Measurements from ENCODE around the gene GPR151.
A peak's percentile ranks its signal among the peaks of the same experiment; 100 is the strongest.
"Not testable (repeated sequence)": the region's sequence is repeated elsewhere in the genome, so short reads cannot be mapped to it uniquely, and the experiment has no call there.

Gene GPR151

DNA sequence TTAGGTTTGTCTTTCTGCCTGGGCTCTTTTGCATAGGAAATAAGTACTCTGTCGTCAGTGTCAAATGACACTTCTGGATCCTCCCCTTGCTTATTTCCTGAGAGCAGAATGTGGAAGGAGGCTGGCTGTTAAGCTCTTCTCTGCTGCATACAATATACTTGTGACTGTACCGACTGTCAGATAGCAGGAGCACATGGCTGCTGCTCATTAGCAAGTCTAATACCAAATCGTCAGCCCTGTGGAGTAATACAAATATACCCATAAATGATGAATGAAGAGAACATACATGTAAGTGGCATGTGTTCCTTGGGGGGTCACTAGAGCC is at the start of gene GPR151:
Gene GPR151 (minus strand): TSS at position 40 of the 325 bp plus-strand sequence. CDS start 77 bp downstream, outside the sequence.
- DNase-seq: no peak

DNA sequence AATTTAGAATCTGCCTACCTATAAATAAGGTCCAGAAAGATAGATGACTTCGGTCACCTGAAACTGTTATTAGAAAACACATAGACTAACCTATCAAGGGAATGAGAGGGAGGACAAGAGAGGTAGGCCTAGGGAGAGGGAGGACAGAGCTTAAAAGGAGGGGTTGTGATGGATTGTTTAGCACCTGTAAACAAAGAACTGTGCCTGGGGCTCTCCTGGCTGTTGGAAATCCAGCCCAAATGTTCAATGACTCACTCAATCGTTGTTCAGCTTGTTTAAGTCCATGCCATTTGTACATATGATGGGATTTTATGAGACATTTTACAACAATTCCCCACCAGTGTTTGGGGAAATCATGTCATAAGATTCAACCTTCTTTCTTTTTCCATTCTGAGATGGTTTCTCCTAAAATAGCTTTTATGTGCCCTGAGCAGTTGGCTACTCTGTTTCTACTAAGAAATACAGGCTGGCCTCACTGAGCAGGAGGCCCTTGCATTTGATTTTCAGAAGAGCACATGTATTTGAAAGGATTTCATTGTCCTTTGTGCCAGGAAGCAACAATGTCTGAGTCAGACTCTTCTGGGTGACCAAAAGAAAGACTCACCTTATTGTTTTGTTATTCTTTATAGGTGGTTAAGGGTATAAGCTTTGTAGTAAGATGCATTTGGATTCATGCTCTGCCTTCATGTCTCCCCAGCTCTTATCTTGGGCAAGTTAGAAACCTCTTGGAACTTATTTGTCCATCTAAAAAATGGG is 48.2 kb upstream of the GPR151 start:
- no peak for DNase-seq

DNA sequence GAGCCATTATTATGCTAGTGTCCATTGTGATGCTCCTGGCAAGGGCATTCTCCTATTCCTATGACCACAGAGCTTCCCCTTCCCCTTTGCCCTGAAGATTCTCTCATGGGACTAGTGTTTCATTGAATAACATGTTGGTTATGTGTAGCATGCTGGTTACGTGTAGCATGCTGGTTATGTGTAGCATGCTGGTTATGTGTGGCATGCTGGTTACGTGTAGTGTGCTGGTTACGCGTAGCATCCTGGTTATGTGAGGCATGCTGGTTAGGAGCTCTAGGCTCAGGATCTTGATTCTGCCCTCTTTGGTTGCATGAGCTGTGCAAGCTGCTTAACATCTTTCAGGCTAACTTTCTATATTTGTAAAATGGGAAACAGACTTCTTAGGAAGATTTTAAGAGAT is 46.5 kb upstream of the GPR151 start:
- no peak for DNase-seq

DNA sequence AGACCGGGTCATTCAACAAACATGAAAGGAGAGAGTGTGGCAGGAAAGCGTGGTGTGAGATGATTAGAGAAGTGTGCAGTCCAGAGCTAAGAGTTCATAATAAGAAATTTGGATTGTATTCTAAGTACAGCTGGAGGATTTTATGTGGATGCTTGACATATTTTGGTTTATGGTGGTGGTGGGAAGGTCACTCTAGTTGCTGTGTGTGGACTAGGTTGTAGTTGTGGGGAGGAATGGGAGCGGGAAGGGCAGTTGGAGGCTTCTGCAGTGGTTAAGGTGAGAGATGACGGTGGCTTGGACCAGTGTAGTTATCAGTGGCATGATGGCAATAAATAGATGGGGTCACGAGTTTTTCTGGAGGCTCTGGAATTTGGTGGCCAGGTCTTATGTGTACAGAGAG is 45.7 kb upstream of the GPR151 start:
- no peak for DNase-seq

DNA sequence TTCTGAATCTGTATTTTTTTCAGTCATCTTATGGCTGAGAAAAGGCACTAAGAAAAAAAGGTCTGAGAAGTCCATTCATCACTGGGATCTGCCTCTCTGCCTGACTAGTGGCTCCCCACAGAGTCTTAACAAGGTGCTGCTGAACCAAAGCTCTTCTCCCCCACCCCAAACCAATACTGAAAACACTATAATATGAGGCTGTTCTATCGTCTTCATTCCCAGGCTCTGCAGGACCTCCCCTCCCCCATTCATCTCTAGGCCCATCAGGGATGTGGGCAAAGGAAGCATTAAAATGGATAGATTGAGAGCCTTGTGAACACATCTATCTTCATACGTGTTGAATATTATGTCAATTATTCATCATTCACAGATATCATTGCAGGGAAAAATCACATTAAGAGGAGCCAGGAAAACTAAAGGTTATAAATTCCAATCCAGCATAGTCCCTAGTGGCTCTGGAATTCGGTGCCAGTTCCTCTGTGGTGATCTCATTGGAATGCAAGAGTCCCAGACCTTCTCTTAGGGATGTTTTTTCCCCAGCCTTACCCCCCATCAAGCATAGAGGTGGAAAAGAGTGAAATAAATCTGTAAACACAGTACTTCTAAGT is 44.3 kb upstream of the GPR151 start:
- DNase-seq: no peak

DNA sequence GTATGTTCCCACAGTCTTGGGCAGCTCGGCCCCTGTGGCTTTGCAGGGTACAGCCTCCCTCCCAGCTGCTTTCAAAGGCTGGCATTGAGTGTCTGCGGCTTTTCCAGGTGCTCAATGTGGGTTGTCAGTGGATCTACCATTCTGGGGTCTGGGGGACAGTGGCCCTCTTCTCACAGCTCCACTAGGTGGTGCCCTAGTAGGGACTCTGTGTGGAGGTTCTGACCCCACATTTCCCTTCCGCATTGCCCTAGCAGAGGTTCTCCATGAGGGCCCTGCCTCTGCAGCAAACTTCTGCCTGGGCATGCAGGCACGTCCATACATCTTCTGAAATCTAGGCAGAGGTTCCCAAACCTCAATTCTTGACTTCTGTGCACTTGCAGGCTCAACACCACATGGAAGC is 40.9 kb upstream of the GPR151 start:
- not testable (repeated sequence) for DNase-seq

GRCh38 chr5:146553446-146553845 is 37.5 kb upstream of the GPR151 start:
- no peak for DNase-seq

DNA sequence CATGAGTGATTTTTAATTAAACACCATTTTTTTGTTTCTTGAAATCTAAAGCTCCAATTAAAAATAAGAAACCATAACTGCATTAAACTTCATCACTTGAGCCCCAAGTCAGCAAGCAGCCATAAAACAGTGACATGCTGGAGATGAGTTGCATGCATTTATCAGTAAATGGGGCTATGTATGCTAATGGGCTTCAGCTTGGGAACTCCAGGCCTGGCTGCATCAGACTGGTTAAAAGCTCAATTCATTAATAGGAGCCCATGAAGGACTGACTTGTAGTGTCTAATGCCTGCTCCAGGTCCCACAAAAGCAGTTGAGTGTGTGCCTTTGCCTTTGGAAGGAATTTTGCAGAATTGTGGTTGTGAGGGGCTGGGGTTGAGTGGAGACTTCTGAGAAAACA is 33.6 kb upstream of the GPR151 start:
- DNase-seq: no peak

DNA sequence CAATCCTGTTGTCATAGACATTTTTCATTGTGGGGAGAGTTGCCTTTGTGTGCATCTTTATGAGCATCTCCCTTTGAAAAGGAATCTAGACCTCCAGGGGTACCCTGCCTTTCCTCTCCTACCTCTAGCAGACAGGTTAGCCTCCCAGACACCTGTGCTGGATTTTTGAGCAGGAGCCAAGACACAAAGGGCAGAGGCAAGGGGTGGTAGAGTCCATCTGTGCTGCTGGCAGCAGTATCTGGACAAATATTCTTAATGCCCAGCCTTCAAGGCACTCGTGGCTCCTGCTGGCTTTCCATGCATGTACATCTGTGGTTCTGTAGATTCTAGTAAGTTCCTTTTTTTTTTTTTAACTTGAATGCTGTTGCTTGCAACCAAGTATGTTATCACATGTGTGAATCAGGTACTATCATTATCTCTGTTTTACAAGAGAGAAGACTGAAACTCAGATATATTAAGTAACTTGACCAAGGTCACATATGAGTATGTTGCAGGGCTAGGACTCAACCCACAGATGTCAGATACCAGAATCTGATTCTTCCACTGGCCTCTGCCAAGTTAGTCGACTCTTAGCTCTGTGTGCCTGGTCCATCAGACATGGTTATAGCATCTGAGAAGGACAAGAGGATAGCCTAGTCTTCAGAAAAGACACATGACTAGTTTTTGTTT is 32.9 kb upstream of the GPR151 start:
- no peak for DNase-seq

DNA sequence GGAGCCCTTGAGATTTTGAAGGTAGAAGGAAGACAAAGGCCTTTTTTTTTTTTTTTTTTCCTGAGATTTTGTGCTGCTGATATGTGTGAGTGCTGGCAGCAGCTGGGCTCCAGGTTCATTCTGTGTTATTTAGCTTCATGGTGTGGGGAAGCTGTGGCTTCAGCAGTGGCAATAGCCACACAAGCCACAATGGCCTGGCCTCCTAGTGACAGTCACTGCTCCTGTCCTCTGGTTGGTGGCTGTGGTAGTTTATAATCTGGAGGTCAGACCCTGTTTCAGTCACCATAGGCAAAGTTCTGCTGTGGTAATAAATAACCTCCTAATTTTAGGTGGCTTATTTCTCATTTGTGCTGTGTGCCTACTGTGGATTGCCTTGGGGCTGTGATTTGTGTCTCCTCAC is 28.2 kb upstream of the GPR151 start:
- no peak for DNase-seq

DNA sequence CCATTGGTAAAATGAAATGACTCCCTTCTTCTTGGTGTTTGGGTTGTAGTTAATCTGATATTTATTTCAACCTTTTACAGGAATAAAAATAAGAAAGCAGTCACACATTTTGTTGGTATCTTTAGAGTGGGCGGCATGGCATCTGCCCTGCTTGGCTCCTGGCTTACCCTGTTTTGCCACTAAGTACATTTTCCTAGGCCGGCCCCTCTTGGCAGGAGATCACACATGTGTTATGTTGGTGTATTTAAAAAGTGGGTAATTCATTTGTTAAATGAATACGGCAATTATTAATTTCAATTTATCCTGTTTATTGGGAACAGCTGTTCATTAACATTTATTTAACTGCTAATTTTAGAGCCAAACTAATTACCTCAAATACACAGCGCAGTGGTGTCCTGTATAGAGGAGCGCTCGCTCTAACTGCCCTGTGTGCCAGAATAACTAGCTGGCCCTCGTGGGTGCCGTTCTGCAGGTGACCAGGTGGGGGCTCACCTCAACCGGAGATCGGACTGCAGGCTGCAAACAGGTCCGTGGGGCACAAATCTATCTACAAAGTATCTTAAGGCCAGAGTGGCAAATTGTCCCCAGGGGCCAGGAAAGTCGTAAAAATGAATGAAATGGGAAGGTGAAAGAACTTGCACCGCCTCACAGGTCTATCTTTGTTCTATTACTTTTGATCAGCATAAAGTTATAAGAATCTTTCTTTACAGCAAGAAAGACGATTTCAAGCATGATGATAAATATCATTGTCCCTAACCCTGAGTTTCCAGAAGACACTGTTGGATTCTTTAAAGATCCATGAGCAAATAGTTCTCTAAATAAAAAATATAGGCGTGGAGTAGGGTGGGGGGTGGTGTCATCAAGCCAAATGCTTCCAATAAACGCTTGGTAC is 26.2 kb upstream of the GPR151 start:
- peak; percentile 47 to 66 for DNase-seq

DNA sequence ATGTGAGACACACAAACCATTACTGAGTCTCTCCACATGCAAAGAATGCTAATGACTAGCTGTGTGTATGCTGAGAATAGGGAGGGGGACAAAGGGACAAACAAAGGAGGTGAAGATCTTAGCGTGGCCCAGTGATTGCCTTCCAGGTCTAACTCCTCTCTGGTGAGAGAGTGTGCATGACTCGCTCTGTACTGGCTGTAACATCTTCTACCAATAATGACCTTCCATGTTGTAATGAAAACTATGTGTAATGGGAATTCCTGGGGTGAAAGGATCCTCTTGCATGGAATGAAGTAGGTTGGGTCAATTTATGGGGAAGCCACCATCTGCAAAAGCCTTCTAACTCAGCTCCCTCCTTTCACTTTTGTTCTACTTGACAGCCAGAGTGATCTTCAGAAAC is 24.4 kb upstream of the GPR151 start:
- DNase-seq: no peak

GRCh38 chr5:146539973-146540372 is 24.0 kb upstream of the GPR151 start:
- no peak for DNase-seq

DNA sequence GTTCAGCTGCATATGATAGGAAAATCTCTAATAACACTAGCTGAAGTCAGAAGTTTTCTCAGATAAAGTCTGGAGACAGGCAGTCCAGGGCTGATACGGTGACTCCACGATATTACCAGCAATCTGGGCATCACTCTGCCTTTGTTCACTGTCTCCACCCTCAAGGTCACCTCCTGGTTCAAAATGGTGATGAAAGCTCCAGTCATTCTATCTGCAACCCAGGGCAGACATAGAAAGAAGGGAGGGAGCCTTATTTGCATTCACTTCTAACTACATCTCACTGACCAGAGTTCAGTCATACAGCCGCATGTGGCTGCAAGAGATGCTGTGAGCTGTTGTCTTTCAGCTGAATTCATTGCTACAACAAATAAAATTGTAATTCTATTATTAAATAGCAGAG is 22.4 kb upstream of the GPR151 start:
- no peak for DNase-seq

- no peak for DNase-seq
Observed at GRCh38 chr5:146533882-146534281, 17.9 kb upstream of the GPR151 start.

GRCh38 chr5:146533260-146533857 is 17.4 kb upstream of the GPR151 start:
- peak; percentile 58 to 71 for DNase-seq

- no peak for DNase-seq
Observed at GRCh38 chr5:146529984-146530383, 14.0 kb upstream of the GPR151 start.

GRCh38 chr5:146528236-146528635 is 12.2 kb upstream of the GPR151 start:
- no peak for DNase-seq

- no peak for DNase-seq
Observed at GRCh38 chr5:146527785-146528184, 11.8 kb upstream of the GPR151 start.

- DNase-seq: no peak
Observed at GRCh38 chr5:146523698-146524097, 7.7 kb upstream of the GPR151 start.

- no peak for DNase-seq
Observed at GRCh38 chr5:146521403-146522106, 5.6 kb upstream of the GPR151 start.

GRCh38 chr5:146520731-146521130 is 4.7 kb upstream of the GPR151 start:
- DNase-seq: no peak
